Astrocyte of the cerebellum (primary cell): ENCODE results near the gene TRPV2.
"Not testable (repeated sequence)": the region's sequence is repeated elsewhere in the genome, so short reads cannot be mapped to it uniquely, and the experiment has no call there.

ENCODE experiments used
- DNase-seq: peaks from one replicate; pipeline ENCODE4 v3.0.0-alpha.2; 2011; ENCODE audit warnings: low read depth
- H3K4me3 ChIP-seq: 2 replicates; pipeline ENCODE4 v1.5.1; 2011; ENCODE audit warnings: mild to moderate bottlenecking, low read depth, low read length, moderate library complexity
- in situ Hi-C: cut with HindIII; loops from 2 replicates; pipeline ENCODE4 v1.10.0; 2017; ENCODE audit warnings: low sequenced_read_pairs
- TF ChIP-seq, protein P1 (sequence below): IDR thresholded peaks from 2 replicates; pipeline ENCODE4 v1.5.1; 2012; ENCODE audit warnings: low read length, low read depth, moderate library complexity, mild to moderate bottlenecking; ENCODE audit errors: missing control alignments

TRPV2 gene

DNA sequence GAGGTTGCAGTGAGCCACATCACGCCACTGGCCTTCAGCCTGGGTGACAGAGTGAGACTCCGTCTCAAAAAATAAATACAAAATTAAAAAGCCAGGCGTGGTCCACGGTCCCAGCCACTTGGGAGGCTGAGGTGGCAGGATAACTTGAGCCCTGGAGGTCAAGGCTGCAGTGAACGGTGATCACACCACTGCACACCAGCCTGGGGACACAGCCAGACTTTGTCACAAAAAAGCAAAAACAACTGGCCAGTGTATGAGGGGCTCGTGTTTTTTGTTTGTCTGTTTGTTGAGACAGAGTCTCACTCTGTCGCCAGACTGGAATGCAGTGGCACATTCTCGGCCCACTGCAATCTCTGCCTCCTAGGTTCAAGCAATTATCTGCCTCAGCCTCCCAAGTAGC, 35.7 kb upstream of the TRPV2 start:
- in situ Hi-C loops: no loop called here
- TF ChIP-seq, protein P1, sequence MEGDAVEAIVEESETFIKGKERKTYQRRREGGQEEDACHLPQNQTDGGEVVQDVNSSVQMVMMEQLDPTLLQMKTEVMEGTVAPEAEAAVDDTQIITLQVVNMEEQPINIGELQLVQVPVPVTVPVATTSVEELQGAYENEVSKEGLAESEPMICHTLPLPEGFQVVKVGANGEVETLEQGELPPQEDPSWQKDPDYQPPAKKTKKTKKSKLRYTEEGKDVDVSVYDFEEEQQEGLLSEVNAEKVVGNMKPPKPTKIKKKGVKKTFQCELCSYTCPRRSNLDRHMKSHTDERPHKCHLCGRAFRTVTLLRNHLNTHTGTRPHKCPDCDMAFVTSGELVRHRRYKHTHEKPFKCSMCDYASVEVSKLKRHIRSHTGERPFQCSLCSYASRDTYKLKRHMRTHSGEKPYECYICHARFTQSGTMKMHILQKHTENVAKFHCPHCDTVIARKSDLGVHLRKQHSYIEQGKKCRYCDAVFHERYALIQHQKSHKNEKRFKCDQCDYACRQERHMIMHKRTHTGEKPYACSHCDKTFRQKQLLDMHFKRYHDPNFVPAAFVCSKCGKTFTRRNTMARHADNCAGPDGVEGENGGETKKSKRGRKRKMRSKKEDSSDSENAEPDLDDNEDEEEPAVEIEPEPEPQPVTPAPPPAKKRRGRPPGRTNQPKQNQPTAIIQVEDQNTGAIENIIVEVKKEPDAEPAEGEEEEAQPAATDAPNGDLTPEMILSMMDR: no peak
- no peak overlapping the region for H3K4me3 ChIP-seq
- DNase-seq: no peak

DNA sequence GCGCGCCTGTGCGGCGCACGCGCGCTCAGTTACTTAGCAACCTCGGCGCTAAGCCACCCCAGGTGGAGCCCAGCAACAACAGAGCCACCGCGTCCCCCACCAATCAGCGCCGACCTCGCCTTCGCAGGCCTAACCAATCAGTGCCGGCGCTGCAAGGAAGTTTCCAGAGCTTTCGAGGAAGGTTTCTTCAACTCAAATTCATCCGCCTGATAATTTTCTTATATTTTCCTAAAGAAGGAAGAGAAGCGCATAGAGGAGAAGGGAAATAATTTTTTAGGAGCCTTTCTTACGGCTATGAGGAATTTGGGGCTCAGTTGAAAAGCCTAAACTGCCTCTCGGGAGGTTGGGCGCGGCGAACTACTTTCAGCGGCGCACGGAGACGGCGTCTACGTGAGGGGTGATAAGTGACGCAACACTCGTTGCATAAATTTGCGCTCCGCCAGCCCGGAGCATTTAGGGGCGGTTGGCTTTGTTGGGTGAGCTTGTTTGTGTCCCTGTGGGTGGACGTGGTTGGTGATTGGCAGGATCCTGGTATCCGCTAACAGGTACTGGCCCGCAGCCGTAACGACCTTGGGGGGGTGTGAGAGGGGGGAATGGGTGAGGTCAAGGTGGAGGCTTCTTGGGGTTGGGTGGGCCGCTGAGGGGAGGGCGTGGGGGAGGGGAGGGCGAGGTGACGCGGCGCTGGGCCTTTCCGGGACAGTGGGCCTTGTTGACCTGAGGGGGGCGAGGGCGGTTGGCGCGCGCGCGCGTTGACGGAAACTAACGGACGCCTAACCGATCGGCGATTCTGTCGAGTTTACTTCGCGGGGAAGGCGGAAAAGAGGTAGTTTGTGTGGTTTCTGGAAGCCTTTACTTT, 34.5 kb upstream of the TRPV2 start, which contains the start of gene UBB:
Gene UBB (plus strand): TSS at position 452 of the 856 bp plus-strand sequence. CDS start 817 bp downstream, outside the sequence.
- TF ChIP-seq, protein P1: no peak
- DNase-seq: peak; percentile 97
- peak within 1 kb of the TSS; percentile 97 for H3K4me3 ChIP-seq
- in situ Hi-C loops: no loop called here

DNA sequence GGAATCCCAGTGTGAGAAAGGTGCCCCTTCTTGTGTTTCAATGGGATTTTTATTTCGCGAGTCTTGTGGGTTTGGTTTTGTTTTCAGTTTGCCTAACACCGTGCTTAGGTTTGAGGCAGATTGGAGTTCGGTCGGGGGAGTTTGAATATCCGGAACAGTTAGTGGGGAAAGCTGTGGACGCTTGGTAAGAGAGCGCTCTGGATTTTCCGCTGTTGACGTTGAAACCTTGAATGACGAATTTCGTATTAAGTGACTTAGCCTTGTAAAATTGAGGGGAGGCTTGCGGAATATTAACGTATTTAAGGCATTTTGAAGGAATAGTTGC, 33.9 kb upstream of the TRPV2 start:
- H3K4me3 ChIP-seq: peak overlapping the region; percentile 97
- in situ Hi-C loops: no loop called here
- no peak for DNase-seq

DNA sequence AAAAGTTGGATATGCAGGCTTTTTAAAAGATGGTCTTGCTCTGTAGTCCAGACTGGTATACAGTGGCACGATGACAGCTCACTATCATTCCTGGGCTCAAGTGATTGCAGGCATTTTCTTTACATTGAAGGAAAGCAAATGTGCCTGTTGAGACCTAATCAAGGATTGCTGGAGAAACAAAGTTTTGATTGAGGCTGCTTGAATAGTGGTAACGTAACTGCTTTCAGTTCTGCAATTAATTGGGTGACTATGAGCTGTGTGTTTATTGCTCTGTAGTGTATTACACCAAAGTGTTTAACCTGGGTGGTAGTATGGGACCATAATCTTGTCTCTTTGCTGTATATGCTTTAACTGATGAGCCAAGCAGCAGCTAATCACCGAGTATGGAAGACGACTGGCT, 32.2 kb upstream of the TRPV2 start:
- TF ChIP-seq, protein P1: no peak
- DNase-seq: no peak
- H3K4me3 ChIP-seq: peak overlapping the region; percentile 97
- in situ Hi-C loops: no loop called here

More for the DNA sequence above, 33.9 kb upstream of the TRPV2 start:
- TF ChIP-seq, protein P1: no peak

DNA sequence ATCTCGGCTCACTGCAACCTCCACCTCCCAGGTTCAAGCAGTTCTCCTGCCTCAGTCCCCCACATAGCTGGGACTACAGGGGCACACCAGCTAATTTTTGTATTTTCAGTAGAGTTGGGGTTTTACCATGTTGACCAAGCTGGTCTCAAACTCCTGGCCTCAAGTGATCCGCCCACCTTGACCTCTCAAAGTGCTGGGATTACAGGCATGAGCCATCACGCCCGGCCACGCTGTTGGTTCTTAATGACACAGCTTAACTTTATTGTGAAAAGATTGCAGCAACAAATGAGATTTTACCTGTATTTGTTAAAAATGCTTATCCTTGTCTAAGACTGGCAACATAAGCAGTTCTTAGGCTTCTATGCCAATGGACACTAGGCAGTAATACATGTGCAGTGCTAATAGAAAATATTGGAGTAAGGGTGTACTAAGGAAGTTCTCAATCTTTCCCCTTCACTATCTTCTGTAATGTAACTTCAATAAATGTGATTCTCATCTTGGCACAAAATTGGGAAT, 31.5 kb upstream of the TRPV2 start:
- TF ChIP-seq, protein P1: no peak
- peak overlapping the region; percentile 97 for H3K4me3 ChIP-seq
- in situ Hi-C loops: no loop called here
- DNase-seq: no peak

DNA sequence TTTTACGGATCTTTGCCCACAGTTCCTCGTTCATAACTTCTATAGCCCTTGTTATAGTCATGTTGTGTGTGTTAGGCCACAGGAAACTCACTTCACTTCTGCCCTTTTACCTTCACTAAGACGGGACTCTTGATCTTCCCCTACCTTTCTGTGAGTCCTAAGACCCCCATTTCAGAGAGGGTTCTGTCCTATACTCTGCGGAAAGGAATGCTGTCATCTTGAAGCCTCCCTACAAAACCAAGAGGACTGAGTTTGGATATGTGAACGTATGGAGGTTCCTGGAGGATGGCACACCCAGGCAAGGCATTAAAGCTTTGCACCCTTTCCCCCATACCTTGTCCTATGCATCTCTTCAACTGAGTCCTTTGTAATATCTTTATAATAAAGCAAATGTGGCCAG, 30.8 kb upstream of the TRPV2 start:
- DNase-seq: no peak
- H3K4me3 ChIP-seq: no peak overlapping the region
- in situ Hi-C loops: no loop called here
- TF ChIP-seq, protein P1: no peak

DNA sequence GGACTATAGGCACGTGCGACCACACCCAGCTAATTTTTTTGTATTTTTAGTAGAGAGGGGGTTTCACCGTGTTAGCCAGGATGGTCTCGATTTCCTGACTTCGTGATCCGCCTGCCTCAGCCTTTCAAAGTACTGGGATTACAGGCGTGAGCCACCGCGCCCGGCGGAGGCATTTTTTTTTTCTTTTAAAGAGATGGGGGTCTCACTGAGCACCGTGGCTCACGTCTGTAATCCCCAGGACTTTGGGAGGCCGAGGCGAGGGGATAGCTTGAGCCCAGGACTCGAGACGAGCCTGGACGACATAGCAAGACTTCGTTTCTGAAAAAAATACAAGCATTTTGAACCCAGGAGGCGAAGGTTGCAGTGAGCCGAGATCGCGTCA, 29.3 kb upstream of the TRPV2 start:
- DNase-seq, in situ Hi-C loops: not testable (repeated sequence)
- H3K4me3 ChIP-seq: peak overlapping the region; percentile 42
